Stimulated activated CD8-positive, alpha-beta memory T cell treated with anti-CD3 and anti-CD28 coated beads, Interleukin-7, amount 100 ng/mL, for 1 hour (primary cell): Measurements from ENCODE around the gene CCDC91.
"Not testable (repeated sequence)": the region's sequence is repeated elsewhere in the genome, so short reads cannot be mapped to it uniquely, and the experiment has no call there.

Source experiments
- DNase-seq, 2 donors: peaks; one replicate each; pipeline ENCODE4 v3.0.0-alpha.2; 2020; ENCODE audit warnings: low read depth in 2 of 2

The CCDC91 gene

DNA sequence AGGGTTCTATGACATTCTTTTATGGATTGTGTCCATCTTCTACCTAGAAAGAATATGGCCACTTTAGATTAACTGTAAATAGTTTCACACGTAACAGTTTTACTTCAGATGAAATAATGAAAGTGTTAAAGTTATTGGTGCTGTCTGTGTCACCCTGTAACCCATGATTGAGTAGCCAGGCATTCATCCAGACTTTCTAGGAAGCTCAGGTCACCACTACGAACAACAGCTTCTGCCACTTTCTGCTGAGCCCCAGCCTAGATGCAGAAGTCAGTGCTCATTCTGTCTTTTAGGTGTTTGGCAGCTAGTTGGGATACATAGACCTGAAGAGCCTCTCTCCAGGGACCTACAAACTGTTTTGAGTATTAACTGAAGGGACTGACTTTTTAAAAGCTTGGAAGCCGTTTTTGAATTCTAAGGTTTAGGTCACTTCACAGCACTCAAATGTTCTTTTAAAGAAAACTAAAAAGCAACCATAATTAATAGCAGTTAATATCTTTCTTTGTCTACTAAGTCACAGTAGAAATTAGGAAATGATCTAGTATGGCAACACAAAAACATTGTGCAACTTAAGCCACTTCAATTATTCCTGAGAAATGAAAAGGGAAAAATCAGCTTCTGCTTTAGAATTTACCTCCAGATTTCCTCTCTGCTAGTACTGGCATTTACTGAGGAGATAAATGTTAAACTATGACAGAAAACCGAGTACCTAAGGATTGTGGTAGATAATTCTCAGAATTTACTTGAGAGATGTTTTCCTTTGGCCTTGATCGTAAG lies 266.9 kb downstream of the CCDC91 start:
- DNase-seq: no peak

DNA sequence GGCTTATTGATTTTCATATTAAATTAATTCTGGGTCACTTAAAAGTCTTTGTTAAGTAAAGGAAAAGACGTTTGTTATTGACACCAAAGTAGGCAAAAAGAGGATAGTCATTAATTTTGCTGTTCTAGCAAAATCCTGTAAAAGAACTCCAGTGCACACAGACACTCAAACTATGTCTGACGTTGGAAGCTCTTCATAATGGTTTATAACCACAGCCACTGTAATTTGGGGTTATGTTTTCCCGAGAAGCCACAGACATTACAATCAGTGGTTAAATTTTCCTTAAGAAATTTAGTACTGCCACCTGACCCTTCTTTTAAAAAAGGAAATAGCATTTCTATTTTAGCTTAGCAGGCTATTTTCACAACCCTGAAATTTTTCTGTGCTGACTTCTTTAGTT lies 267.5 kb downstream of the CCDC91 start:
- no peak for DNase-seq

GRCh38 chr12:28459481-28459880 lies 269.2 kb downstream of the CCDC91 start:
- DNase-seq: no peak

- DNase-seq: no peak
These were observed 270.3 kb downstream of the CCDC91 start for GRCh38 chr12:28460420-28461130.

DNA sequence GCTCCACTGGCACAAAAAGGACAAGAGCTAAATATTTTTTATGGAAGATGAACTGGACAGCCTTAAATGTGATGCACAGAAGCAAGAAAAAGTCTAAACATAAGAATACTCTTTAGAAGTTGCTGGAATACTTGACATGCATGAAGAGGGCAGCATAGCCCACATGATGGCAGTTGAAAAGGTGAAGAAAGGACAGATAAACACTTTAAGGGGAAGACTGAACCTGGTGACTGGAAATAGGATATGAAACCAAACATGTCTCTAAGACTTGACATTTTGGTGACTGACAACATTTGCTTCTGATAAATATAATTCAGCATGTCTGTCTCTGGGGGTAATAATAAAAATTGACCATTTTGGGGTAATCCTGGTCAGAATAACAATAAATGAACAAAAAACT lies 273.1 kb downstream of the CCDC91 start:
- DNase-seq: no peak

DNA sequence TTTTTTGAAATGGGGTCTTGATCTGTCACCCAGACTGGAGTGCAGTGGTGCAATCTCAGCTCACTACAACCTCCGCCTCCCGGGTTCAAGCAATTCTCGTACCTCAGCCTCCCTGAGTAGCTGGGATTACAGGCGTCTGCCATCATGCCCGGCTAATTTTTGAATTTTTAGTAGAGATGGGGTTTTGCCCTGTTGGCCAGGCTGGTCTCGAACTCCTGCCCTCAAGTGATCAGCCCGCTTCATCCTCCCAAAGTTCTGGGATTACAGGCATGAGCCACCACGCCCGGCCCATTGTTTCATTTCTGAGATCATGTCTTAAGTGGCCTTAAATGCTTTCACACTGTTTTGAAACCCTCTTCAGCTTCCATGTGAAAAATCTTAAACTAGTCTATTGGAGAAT lies 281.5 kb downstream of the CCDC91 start:
- not testable (repeated sequence) for DNase-seq

- DNase-seq: not testable (repeated sequence)
These were observed 285.9 kb downstream of the CCDC91 start for GRCh38 chr12:28476206-28476605.

DNA sequence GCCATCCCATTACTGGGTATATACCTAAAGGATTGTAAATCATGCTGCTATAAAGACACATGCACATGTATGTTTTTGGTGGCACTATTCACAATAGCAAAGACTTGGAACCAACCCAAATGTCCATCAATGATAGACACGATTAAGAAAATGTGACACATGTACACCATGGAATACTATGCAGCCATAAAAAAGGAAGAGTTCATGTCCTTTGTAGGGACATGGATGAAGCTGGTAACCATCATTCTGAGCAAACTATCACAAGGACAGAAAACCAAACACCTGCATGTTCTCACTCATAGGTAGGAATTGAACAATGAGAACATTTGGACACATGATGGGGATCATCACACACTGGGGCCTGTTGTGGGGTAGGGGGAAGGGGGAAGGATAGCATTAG lies 288.8 kb downstream of the CCDC91 start:
- DNase-seq: not testable (repeated sequence)

DNA sequence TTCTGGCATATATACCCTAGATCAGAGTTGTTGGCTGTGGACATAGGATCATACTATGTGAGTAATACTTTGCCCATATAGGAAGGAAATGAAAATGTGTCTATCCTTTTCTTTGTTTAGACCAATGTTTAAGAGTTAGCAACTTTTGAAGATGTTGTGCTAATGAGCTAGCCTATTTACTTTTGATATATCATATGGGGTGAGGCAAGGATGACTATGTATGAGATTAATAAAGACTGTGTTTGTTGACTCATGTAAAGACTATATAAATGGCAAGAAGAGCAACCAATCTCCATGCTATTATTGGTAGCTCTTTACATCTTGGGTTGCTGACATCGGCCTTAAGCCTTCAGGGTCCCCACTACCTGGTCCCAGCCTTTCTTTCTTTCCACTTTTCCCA lies 289.4 kb downstream of the CCDC91 start:
- no peak for DNase-seq

- DNase-seq: no peak
These were observed 293.9 kb downstream of the CCDC91 start for GRCh38 chr12:28484156-28484555.

GRCh38 chr12:28486521-28486920 lies 296.3 kb downstream of the CCDC91 start:
- DNase-seq: no peak

DNA sequence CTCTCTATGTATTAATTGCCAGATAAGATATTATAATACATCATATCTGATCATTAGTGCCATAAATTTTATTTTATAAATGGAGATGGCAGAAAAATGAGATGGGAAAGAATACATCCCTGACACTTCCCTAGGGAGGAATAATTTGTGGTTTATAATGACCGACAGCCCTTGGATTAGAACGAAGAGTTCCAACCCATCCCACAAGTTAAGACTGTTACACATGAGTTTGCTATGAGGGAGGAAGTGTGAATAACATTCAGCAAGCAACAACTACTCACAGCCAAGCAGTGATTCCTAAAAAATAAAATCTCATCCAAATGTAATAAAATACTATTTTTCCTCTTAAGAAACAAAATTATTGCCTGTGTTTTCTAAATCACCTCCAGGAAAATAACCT lies 299.0 kb downstream of the CCDC91 start:
- DNase-seq: no peak

- no peak for DNase-seq
These were observed 307.7 kb downstream of the CCDC91 start for GRCh38 chr12:28497889-28498411.

DNA sequence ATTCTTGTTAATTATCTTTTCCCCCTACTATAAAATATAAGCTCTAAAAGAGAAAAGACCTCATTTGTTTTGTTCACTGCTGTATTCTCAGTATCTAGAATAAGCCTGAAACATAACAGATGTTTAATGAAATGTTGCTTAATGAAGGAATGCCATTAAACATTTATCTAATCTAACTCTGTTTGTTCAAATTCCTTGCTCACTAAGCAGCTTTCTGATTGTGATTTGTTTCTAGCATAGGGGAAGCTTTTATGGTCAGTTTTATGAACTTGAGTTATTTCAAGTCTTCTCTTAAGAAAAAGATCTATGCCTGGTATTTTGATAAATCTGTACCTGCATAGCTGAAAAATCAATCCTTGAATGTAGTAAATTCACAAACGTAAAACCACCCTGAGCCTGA lies 308.6 kb downstream of the CCDC91 start:
- DNase-seq: no peak

DNA sequence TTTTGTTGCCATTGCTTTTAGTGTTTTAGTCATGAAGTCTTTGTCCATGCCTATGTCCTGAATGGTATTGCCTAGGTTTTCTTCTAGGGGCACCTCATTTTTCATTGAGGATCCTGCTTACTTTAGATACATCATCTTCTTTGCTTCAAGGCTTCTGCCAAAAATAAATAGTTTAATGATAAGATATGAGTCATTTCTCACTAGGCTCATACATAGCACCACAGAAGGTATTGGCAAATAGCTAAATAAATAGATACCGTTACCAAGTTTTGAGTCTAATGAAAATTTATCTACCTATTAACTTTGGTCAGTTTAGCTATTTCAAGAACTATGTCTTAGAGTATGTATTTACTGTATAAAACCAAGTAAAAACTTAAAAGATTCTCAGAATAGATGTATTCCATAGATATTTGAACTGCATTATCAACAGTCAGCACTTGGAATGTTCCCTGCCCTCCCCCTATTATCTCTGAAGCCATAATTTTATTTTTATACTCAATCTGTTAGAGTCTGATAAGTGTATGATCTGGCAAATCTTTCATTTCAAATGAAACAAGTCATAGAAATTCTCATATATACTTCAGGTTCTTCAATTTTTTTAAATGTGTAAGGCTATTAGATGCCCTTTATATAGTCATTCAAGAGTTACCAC lies 310.2 kb downstream of the CCDC91 start:
- DNase-seq: no peak

DNA sequence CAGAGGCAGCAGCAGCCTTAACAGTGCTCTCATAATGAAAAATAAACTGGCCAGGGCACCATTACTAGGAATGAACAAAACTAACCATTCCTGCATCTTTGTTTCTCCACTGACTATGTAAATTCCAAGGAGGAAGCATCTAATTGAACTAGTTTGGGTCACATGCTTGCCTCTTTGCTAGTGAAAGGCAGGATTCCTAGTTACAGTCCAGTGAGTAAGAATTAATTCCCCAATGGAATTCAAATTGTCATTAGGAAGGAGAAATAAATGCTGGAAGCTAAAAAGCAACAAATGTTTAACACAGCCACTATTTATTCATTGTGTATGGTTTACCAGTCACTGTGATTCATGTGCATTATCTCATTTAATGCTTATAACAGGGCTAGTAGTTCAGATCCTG lies 316.0 kb downstream of the CCDC91 start:
- DNase-seq: no peak

GRCh38 chr12:28507033-28507432 lies 316.8 kb downstream of the CCDC91 start:
- DNase-seq: no peak

- DNase-seq: no peak
These were observed 317.6 kb downstream of the CCDC91 start for GRCh38 chr12:28507867-28508266.

- no peak for DNase-seq
These were observed 322.1 kb downstream of the CCDC91 start for GRCh38 chr12:28512406-28512805.

DNA sequence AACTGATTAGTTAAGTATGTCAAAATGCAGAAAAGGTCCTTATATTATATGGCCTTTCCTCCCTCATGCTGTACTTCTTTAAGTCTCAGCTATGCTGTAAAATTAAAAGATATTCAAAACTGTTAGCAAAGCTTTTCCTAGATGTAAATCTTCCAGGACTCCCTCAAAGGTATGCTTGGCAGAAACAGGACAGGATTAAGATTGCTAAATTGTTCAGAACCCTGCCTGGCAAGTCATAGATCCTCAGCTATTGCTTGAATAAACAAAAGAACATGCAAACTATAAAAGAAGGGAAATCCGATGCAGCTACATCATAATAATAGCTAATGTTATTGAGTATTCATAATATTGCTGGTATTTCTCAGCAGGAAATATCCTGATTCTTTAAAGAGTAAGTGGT lies 322.6 kb downstream of the CCDC91 start:
- DNase-seq: no peak

DNA sequence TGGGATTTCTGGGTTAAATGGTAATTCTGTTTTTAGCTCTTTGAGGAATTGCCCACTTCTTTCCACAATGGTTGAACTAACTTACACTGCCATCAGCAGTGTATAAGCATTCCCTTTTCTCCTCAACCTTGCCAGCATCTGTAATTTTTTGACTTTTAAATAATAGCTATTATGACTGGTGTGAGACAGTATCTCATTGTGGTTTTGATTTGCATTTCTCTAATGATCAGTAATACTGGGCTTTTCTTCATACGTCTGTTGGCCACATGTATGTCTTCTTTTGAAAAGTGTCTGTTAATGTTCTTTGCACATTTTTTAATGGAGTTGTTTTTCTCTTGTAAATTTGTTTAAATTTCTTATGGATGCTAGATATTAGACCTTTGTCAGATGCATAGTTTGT lies 323.7 kb downstream of the CCDC91 start:
- no peak for DNase-seq

DNA sequence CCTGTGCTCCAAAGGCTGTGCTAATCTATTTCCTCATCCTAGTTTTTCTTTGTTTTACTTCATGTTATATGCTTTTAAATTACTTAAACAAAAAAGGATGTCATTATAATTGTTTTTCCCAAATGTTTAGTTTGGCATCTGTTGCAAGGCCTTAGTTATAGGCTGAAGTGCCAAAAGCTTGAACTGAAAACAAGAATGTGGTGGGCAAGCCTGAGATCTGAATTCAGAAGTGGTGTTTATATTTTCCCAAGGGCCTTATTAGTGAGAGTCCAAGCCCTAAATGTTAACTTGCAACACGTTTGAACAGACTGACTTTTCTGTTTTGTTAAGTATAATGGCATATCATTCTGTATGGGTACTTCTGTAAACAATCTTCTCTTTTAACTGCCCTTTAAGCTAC lies 326.8 kb downstream of the CCDC91 start:
- no peak for DNase-seq
